ENCODE results near the gene BOD1. TPM values are rescaled to one million over a fixed set of nuclear protein-coding genes. Genes with fewer than 3 reads are reported as not detected.

Gene BOD1
- polyA plus RNA-seq, 2 of the 4 experiments (the other 2 are of a cell fraction), result 59.1 to 102 TPM

- CTCF ChIA-PET, result interaction anchor here (0.7 to 1.2 kb wide), 2 partner anchors 325 to 397 kb away, joined by 3 to 5 read pairs; partner anchors contain the start of gene NSG2
- Histone ChIP-seq H3K4me2 (no peak overlapping the region), H3K9me3 (peaks cover 10% of the 10 kb centered on the region), H3K27ac (no peak overlapping the region), H3K4me3 (no peak overlapping the region), H3K4me1 (peaks cover 19% of the 10 kb centered on the region)
- no peak for FAIRE-seq
- WGBS (ENCODE audit: missing lambda C conversion rate), result 82% methylated on average over 7 of the region's 7 CpGs
- ATAC-seq, result no peak
- TF ChIP-seq MYC (IDR thresholded peaks at IDR 0.05; ENCODE audit: borderline replicate concordance, low read length), result no peak
- TF ChIP-seq PBX3 (IDR thresholded peaks at IDR 0.05), result no peak
- TF ChIP-seq E2F6 (IDR thresholded peaks at IDR 0.05; ENCODE audit: borderline replicate concordance, low read depth), result no peak
- TF ChIP-seq POLR2A (IDR thresholded peaks at IDR 0.05; ENCODE audit: low read length), result no peak
- no peak for TF ChIP-seq HOXB5 (CRISPR knock-in tag; IDR thresholded peaks at IDR 0.05)
- TF ChIP-seq FOXS1 (CRISPR knock-in tag; IDR thresholded peaks at IDR 0.05), result no peak
- TF ChIP-seq GATA3 (IDR thresholded peaks at IDR 0.05; ENCODE audit: borderline replicate concordance), result no peak
- no peak for TF ChIP-seq MAZ (IDR thresholded peaks at IDR 0.05; ENCODE audit: borderline replicate concordance, low read depth, low read length)
- TF ChIP-seq CHD4 (IDR thresholded peaks at IDR 0.05; ENCODE audit: borderline replicate concordance), result no peak
- POLR2A ChIA-PET, result no interaction called here
- DNase-seq (ENCODE audit: low read depth in 1 of 2, low spot score in 1 of 2), result no peak
Measured at GRCh38 chr5:173648308-173648866, 31.9 kb upstream of the BOD1 start.

GRCh38 chr5:173646692-173647091, 30.2 kb upstream of the BOD1 start:
- CTCF ChIA-PET, result interaction anchor here (1.1 to 1.7 kb wide), 5 partner anchors 9 to 173 kb away, joined by 3 to 5 read pairs (median 4); no protein-coding TSS in a partner anchor

More at GRCh38 chr5:173646692-173647091, 30.2 kb upstream of the BOD1 start:
- no peak for ATAC-seq
- no peak overlapping the region for H3K4me2 ChIP-seq
- WGBS (ENCODE audit: missing lambda C conversion rate), result 69% methylated on average over 5 of the region's 5 CpGs
- POLR2A ChIA-PET, result no interaction called here
- H3K4me1 ChIP-seq, result peaks cover 19% of the 10 kb centered on the region
- FAIRE-seq, result no peak
- H3K4me3 ChIP-seq, result no peak overlapping the region
- no peak for TF ChIP-seq ESRRA (IDR thresholded peaks at IDR 0.05; ENCODE audit: borderline replicate concordance, low read length)
- TF ChIP-seq RARB (CRISPR knock-in tag; IDR thresholded peaks at IDR 0.05), result no peak
- no peak for TF ChIP-seq EHF (CRISPR knock-in tag; IDR thresholded peaks at IDR 0.05)
- no peak for TF ChIP-seq CHD2 (IDR thresholded peaks at IDR 0.05; ENCODE audit: low read length, partially characterized antibody)
- no peak for TF ChIP-seq POLR2AphosphoS2 (conservative IDR thresholded peaks at IDR 0.05; ENCODE audit: low read length)
- no peak for TF ChIP-seq ELK1 (IDR thresholded peaks at IDR 0.05; ENCODE audit: low read depth, low read length)
- no peak for TF ChIP-seq JUNB (IDR thresholded peaks at IDR 0.05)
- no peak for TF ChIP-seq SREBF2 (IDR thresholded peaks at IDR 0.05)
- no peak for TF ChIP-seq MYC (IDR thresholded peaks at IDR 0.05; ENCODE audit: borderline replicate concordance, low read length)
- TF ChIP-seq CBX2 (IDR thresholded peaks at IDR 0.05; ENCODE audit: borderline replicate concordance, low read depth), result no peak
- TF ChIP-seq NFE2L2 (conservative IDR thresholded peaks at IDR 0.05; ENCODE audit: low read length), result no peak
- TF ChIP-seq CBX8 (IDR thresholded peaks at IDR 0.05), result no peak
- TF ChIP-seq RAD21 (conservative IDR thresholded peaks at IDR 0.05 in 1 of 2, IDR thresholded peaks at IDR 0.05 in 1 of 2), result no peak
- no peak for TF ChIP-seq RFX5 (IDR thresholded peaks at IDR 0.05)
- no peak for TF ChIP-seq E2F6 (IDR thresholded peaks at IDR 0.05; ENCODE audit: borderline replicate concordance, low read depth)
- TF ChIP-seq BCL3 (IDR thresholded peaks at IDR 0.05), result no peak
- TF ChIP-seq EHMT2 (IDR thresholded peaks at IDR 0.05; ENCODE audit: low read depth), result no peak
- TF ChIP-seq HES2 (IDR thresholded peaks at IDR 0.05), result no peak
- no peak for TF ChIP-seq HOXB13 (CRISPR knock-in tag; IDR thresholded peaks at IDR 0.05; ENCODE audit: low read depth)
- no peak for DNase-seq (ENCODE audit: low read depth in 1 of 2, low spot score in 1 of 2)
- no peaks in the 10 kb centered on the region for H3K9me3 ChIP-seq
- H3K27ac ChIP-seq, result peak overlapping the region in 1 of 2 experiments; percentile 71; a peak in 1 of 6 replicates

Data from A549 (cell line).